OCI-LY3 (cell line): ENCODE results near the gene MCAM.

Experiments
- H2AFZ ChIP-seq: fragments of 200-600, 300-600 bp; shearing (Covaris generic); 2 replicates; pipeline ENCODE4 v1.6.0; 2014; ENCODE audit warnings: antibody characterized with exemption, low read depth, low read length
- H3K27ac ChIP-seq: fragments of 200-600, 300-600 bp; sonication (generic); 2 replicates; pipeline ENCODE4 v1.5.1; 2014; ENCODE audit warnings: mild to moderate bottlenecking, low read length, moderate library complexity, mixed read lengths
- H3K27me3 ChIP-seq: fragments of 200-600, 300-600 bp; sonication (generic); 2 replicates; pipeline ENCODE4 v1.6.1; 2014; ENCODE audit warnings: low read depth, low read length, mixed read lengths
- H3K36me3 ChIP-seq: fragments of 200-600, 300-600 bp; sonication (generic); replicated peaks from 2 replicates; pipeline ENCODE3; 2014; ENCODE audit warnings: low read depth, low read length, mixed read lengths
- H3K4me1 ChIP-seq: fragments of 300-600, 200-600 bp; sonication (generic); 2 replicates; pipeline ENCODE4 v1.6.1; 2014; ENCODE audit warnings: low read length, mixed read lengths
- H3K4me2 ChIP-seq: fragments of 200-600, 300-600 bp; sonication (generic); 2 replicates; pipeline ENCODE4 v1.6.1; 2014; ENCODE audit warnings: low read length, mixed read lengths
- H3K4me3 ChIP-seq: fragments of 300-600, 200-600 bp; sonication (generic); 2 replicates; pipeline ENCODE4 v1.5.1; 2014; ENCODE audit warnings: antibody characterized with exemption, mild to moderate bottlenecking, low read length, moderate library complexity
- H3K79me2 ChIP-seq: fragments of 300-600, 200-600 bp; shearing (Covaris generic); 2 replicates; pipeline ENCODE4 v1.6.1; 2014; ENCODE audit warnings: mild to moderate bottlenecking, low read length, mixed read lengths
- H3K9ac ChIP-seq: fragments of 300-600, 200-600 bp; shearing (Covaris generic); 2 replicates; pipeline ENCODE4 v1.6.0; 2014; ENCODE audit warnings: mild to moderate bottlenecking, low read length, moderate library complexity
- H3K9me3 ChIP-seq: fragments of 200-600, 300-600 bp; shearing (Covaris generic); 2 replicates; pipeline ENCODE4 v1.6.1; 2014; ENCODE audit warnings: low read length, mixed read lengths; ENCODE audit not compliant: insufficient read depth
- H4K20me1 ChIP-seq: fragments of 200-600, 300-600 bp; sonication (generic); 2 replicates; pipeline ENCODE4 v1.6.1; 2016; ENCODE audit warnings: low read length, mixed read lengths; ENCODE audit not compliant: insufficient read depth
- CTCF ChIP-seq: fragments of 200-600, 300-600 bp; sonication (generic); IDR thresholded peaks from 2 replicates; pipeline ENCODE4 v1.5.1; 2014; ENCODE audit warnings: antibody characterized with exemption, low read length, low read depth
- EZH2phosphoT487 ChIP-seq: fragments of 200-600 bp; shearing (Covaris generic); IDR thresholded peaks from 2 replicates; pipeline ENCODE4 v1.6.1; 2018; ENCODE audit warnings: antibody characterized with exemption, mixed run types, low read depth

MCAM gene

GRCh38 chr11:119263352-119263940, 53.5 kb downstream of the MCAM start:
- H3K4me3 ChIP-seq, result no peak overlapping the region
- no peak for TF ChIP-seq CTCF
- no peak for TF ChIP-seq EZH2phosphoT487
- peaks cover 54% of the 10 kb centered on the region for H3K4me1 ChIP-seq
- H3K36me3 ChIP-seq, result no peaks in the 10 kb centered on the region
- no peak overlapping the region for H2AFZ ChIP-seq
- H4K20me1 ChIP-seq, result peaks cover 4% of the 10 kb centered on the region
- H3K27ac ChIP-seq, result no peak overlapping the region
- H3K4me2 ChIP-seq, result peak overlapping the region; percentile 97; the same call in 1 of the 2 replicates
- H3K27me3 ChIP-seq, result no peaks in the 10 kb centered on the region
- H3K79me2 ChIP-seq, result peaks cover 81% of the 10 kb centered on the region
- H3K9me3 ChIP-seq, result no peaks in the 10 kb centered on the region
- no peak overlapping the region for H3K9ac ChIP-seq

GRCh38 chr11:119262668-119263351, 54.1 kb downstream of the MCAM start:
- H3K36me3 ChIP-seq, result no peaks in the 10 kb centered on the region
- H4K20me1 ChIP-seq, result peaks cover 4% of the 10 kb centered on the region
- H3K4me2 ChIP-seq, result peak overlapping the region; percentile 97
- H3K27ac ChIP-seq, result no peak overlapping the region
- H3K27me3 ChIP-seq, result no peaks in the 10 kb centered on the region
- TF ChIP-seq CTCF (peak; percentile 20), EZH2phosphoT487 (no peak)
- H3K4me3 ChIP-seq, result no peak overlapping the region
- H3K9me3 ChIP-seq, result no peaks in the 10 kb centered on the region
- H3K4me1 ChIP-seq, result peaks cover 58% of the 10 kb centered on the region
- no peak overlapping the region for H3K9ac ChIP-seq
- H3K79me2 ChIP-seq, result peaks cover 84% of the 10 kb centered on the region
- no peak overlapping the region for H2AFZ ChIP-seq

GRCh38 chr11:119258983-119259382, 57.9 kb downstream of the MCAM start:
- peak overlapping the region; percentile 97 for H3K4me2 ChIP-seq
- H4K20me1 ChIP-seq, result peaks cover 4% of the 10 kb centered on the region
- no peak for TF ChIP-seq EZH2phosphoT487
- TF ChIP-seq CTCF, result no peak
- H3K4me1 ChIP-seq, result peaks cover 52% of the 10 kb centered on the region
- no peaks in the 10 kb centered on the region for H3K27me3 ChIP-seq
- peak overlapping the region; percentile 89 for H3K27ac ChIP-seq
- H3K79me2 ChIP-seq, result peaks cover 65% of the 10 kb centered on the region
- H3K4me3 ChIP-seq, result peak overlapping the region; percentile 70
- H3K36me3 ChIP-seq, result no peaks in the 10 kb centered on the region
- peak overlapping the region; percentile 58; the same call in 1 of the 2 replicates for H3K9ac ChIP-seq
- H2AFZ ChIP-seq, result no peak overlapping the region
- no peaks in the 10 kb centered on the region for H3K9me3 ChIP-seq
